ENCODE results near the gene JPT1. TPM values are rescaled to one million over a fixed set of nuclear protein-coding genes. Genes with fewer than 3 reads are reported as not detected.

The JPT1 gene
- total RNA-seq, 2 experiments from 2014 or later = 242 to 258 TPM

DNA sequence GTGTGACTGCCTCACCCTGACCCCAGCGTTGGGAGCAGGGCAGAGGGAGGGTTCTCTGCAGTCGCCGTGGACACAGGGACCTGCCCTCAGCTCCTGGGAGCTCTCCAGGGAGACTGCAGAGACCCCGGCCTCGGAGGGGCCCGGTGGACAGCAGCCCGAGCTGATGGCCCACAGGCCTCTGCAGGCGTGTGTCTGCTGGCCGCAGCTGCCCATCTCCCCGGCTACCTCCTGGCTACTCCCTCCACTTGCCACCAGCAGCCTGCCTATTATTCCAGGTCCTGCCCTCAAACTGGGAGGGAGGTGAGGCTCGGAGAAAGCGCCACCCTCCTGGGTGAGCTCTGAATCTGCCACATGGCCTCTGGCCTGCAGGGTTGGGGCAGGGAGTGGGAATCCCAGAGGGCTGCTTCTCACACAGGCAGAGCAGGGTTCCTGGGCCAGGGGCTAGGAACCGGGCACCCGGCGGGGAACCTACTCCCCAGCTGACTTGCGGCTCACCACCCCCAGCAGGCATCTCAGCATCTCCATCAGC, 59.4 kb downstream of the JPT1 start:
- no peaks in the 10 kb centered on the region for H3K27me3 Mint-ChIP-seq (ENCODE audit: low read depth)
- no peaks in the 10 kb centered on the region for H3K36me3 Mint-ChIP-seq (ENCODE audit: low read depth)
- no peak overlapping the region for H3K4me3 Mint-ChIP-seq
- no peak overlapping the region for H3K27ac Mint-ChIP-seq
- H3K9me3 Mint-ChIP-seq = no peaks in the 10 kb centered on the region
- H3K4me1 Mint-ChIP-seq (ENCODE audit: low read depth) = peaks cover 7% of the 10 kb centered on the region
- DNase-seq = no peak
- intact Hi-C loops (cut with micrococcal nuclease) = no loop called here
- CTCF ChIA-PET = interaction anchor here (1.8 kb wide), 1 partner anchor 11 kb away, joined by 5 read pairs; no protein-coding TSS in a partner anchor

DNA sequence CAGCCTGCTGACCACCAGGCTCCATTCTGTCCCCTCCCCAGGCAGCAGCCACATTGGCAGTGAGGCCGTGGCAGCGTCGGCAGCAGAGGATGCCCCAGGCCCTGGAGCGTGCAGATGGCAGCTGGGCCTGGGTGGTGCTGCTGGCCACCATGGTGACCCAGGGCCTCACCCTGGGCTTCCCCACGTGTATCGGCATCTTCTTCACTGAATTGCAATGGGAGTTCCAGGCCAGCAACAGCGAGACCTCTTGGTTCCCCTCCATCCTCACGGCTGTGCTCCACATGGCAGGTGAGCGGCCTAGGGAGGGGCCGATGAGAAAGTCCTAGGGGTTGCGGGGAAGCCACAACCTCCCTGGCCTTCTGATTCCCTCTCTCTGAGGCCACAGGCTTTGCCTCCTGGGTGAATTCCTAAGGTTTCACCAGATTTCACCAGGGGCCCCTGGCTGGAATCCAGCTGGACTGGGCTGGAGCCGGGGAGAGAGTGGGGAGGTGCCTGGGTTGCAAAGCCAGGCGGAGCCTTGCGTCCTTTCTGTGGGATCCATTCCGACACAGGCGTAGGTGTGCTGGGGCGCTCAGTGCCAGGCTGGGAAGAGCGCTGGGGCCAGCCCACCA, 60.7 kb downstream of the JPT1 start:
- intact Hi-C loops (cut with micrococcal nuclease) = no loop called here
- DNase-seq = no peak
- CTCF ChIA-PET = no interaction called here

DNA sequence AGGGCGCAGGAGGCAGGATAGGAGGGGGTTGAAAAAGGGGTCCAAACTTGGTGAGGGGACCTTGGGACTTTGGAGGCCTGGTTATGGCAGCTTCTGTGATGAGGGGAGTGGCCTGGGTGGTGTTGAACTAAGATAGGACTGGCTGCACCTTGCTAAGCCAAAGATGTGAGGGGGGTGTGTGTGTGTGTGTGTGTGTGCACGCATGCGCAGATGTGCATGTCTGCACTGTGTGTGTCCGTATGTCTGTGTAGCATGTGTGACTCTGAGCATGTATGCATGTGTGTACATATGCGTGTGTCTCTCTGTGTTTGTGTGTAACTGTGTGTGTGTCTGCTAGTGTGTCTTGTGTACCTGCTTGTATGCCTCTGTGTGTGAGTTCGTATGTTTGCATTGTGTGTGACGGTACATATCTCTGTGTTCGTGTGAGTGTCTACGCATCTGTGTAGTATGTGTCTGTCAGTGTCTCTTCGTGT, 62.4 kb downstream of the JPT1 start:
- H3K4me3 Mint-ChIP-seq = no peak overlapping the region
- no peaks in the 10 kb centered on the region for H3K27me3 Mint-ChIP-seq (ENCODE audit: low read depth)
- no peak overlapping the region for H3K27ac Mint-ChIP-seq
- H3K36me3 Mint-ChIP-seq (ENCODE audit: low read depth) = no peaks in the 10 kb centered on the region
- DNase-seq = no peak
- peaks cover 27% of the 10 kb centered on the region for H3K4me1 Mint-ChIP-seq (ENCODE audit: low read depth)
- CTCF ChIA-PET = no interaction called here
- intact Hi-C loops (cut with micrococcal nuclease) = no loop called here
- no peaks in the 10 kb centered on the region for H3K9me3 Mint-ChIP-seq

More for the DNA sequence above, 60.7 kb downstream of the JPT1 start:
- H3K9me3 Mint-ChIP-seq = no peaks in the 10 kb centered on the region
- H3K27ac Mint-ChIP-seq = no peak overlapping the region
- H3K27me3 Mint-ChIP-seq (ENCODE audit: low read depth) = no peaks in the 10 kb centered on the region
- no peak overlapping the region for H3K4me3 Mint-ChIP-seq
- peaks cover 20% of the 10 kb centered on the region for H3K4me1 Mint-ChIP-seq (ENCODE audit: low read depth)
- H3K36me3 Mint-ChIP-seq (ENCODE audit: low read depth) = no peaks in the 10 kb centered on the region

DNA sequence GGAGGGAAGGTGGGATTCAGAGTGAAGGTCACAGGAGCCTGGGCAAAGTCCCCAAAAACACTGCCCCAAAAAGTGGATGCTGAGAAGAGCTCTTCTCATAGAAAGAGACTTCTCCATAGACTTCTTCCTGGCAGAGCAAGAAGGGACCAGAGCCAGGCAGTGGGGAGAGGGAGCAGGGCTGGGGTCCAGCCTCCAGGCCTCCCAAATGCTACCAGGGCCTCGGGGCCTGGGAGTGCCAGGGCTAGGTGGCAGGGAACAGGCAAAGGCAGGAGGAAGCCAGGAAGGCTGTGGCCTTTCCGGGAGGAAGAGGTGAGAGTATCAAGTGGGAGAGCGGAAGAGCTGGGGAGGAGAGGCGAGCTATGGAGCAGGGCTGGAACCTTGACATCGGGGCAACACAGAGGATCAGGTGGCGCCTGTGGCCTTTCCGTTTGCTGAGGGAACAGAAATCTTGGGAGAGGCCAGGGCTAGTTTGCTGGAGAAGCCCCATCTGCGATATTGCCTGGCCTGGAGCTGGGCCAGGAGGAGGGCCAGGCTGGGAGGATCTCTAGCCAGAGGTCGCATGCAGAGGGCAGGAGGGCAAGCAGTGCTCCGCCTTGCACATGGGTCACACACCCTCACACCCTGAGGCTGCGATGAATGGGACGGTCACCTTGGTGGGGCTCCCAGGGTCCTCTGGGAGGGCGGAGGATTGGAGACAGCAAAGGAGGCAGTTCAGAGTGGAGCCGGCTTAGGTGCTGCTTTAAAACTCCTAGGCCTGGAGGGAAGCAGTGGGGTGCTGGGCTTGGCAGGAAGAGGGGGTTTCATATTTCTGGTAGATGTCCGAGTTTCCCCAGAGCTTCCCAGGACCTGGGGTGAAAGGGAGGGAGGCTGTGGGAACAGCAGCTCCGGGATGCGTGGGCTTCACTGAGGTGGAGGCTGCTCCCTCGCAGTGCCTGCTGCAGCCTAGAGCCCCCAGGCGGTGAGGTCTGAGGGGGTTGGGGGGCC, 63.1 kb downstream of the JPT1 start:
- no peaks in the 10 kb centered on the region for H3K36me3 Mint-ChIP-seq (ENCODE audit: low read depth)
- H3K9me3 Mint-ChIP-seq = no peaks in the 10 kb centered on the region
- CTCF ChIA-PET = interaction anchor here (0.7 to 1.1 kb wide), 3 partner anchors 25 to 133 kb away, joined by 3 to 5 read pairs (median 5); no protein-coding TSS in a partner anchor
- H3K27me3 Mint-ChIP-seq (ENCODE audit: low read depth) = no peaks in the 10 kb centered on the region
- no peak overlapping the region for H3K4me3 Mint-ChIP-seq
- intact Hi-C loops (cut with micrococcal nuclease) = no loop called here
- DNase-seq = no peak
- H3K4me1 Mint-ChIP-seq (ENCODE audit: low read depth) = peaks cover 31% of the 10 kb centered on the region
- no peak overlapping the region for H3K27ac Mint-ChIP-seq

DNA sequence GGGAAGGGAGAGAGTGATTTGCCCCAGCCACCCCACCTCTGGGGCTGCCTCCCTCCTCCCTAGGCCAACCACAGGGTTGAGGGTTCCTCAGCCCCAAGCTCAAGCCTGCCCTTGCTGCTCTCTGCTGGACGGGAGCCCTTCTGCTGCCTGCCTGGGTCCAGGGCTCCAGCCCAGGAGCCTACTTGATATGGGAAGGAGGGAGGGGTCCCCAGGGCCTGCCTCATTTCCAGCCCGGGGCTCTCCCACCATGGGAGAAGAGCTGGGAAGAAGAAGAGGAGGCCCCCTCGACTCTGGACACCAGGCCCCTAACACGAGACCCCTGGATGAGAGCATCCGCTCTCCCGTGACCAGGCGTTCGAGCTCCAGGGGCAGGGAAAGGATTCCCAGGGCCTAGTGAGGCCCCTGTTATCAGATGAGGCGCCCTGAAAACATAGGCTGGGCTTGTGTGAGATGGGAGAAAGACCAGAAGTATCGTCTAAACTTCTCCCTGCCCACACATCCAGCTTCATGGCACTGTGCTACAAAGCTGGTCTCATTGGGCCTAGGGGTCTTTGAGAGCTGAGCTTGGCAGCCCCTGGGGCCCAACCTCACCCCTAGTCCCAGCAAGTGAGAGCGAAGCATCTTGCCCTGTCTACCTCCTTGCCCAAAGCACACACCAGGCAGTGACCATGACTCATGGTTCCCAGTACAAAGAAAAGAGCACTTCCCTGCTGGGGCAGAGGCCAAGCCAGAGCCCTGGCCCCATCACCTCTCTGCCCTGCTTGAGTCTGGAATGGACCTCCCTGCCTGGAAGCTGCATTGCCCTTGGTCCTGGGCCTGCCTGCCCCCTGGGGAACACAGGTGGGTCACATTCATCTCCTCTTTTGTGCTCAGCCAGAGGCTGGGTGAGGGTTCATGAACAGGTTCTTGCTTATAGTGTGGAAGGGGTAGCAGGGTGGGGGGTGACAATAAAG, 65.6 kb downstream of the JPT1 start:
- H3K27me3 Mint-ChIP-seq (ENCODE audit: low read depth) = no peaks in the 10 kb centered on the region
- H3K4me1 Mint-ChIP-seq (ENCODE audit: low read depth) = peaks cover 43% of the 10 kb centered on the region
- CTCF ChIA-PET = interaction anchor here (0.6 to 1.9 kb wide), 8 partner anchors 12 to 127 kb away, joined by 3 to 8 read pairs (median 4); no protein-coding TSS in a partner anchor
- intact Hi-C loops (cut with micrococcal nuclease) = loop anchor here (2.0 to 5.0 kb wide), 3 partner anchors 20 to 126 kb away; partner anchors contain the start of genes ARMC7, ATP5PD and KCTD2
- peak; percentile 37 for DNase-seq
- H3K27ac Mint-ChIP-seq = no peak overlapping the region
- peak overlapping the region; percentile 70 for H3K4me3 Mint-ChIP-seq
- no peaks in the 10 kb centered on the region for H3K36me3 Mint-ChIP-seq (ENCODE audit: low read depth)
- no peaks in the 10 kb centered on the region for H3K9me3 Mint-ChIP-seq

DNA sequence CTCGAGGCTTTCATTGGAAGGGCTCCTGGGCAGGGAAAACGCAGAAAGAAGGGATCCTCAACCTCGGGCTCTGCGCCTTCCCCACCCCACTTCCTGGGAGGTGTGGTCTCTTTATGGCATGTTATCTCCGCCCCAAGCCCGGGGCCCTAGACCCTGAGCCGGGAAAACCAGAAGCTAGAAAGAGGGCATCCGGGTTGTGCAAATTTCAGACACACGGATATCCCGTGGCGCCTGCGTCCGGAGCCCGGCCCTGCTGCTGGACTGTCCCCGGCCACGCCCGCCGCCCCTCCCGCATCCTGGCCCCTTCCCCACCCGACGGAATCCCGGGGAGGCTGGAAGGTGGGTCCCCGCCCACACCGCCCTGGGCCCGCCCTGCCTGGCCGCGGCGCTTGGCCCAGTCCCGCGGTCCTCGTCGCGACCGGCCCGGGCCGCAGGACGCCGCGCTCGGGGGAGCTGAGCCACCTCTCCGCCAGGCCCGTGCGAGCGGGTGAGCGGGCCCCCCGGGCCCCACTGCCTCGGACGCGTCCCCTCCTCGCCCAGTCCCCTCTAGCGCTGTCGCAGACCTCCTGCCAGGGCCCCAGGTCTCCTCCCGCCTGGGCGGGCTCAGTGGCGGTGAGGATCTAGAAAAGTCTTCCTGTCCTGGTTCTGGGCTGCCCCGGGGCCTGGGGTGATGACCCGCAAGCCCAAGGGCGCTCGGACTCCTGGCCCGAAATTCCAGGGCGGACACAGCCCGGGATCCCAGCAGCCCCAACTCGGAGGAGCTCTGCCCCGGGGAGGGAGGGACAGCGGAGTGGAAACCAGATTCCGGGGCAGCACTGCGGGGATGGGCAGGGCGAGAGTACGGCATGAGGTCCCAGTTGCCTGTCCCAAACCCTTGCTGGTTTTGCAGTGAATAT, 66.5 kb downstream of the JPT1 start, which contains the start of gene SLC16A5:
Gene SLC16A5 (plus strand): TSS at position 397 of the 896 bp plus-strand sequence. CDS start 5,683 bp downstream, outside the sequence.
- Mint-ChIP-seq H3K27me3 (ENCODE audit: low read depth) (no peaks in the 10 kb centered on the region), H3K27ac (peak within 1 kb of the TSS; percentile 56), H3K36me3 (ENCODE audit: low read depth) (no peaks in the 10 kb centered on the region), H3K9me3 (no peaks in the 10 kb centered on the region), H3K4me3 (peak within 1 kb of the TSS; percentile 70), H3K4me1 (ENCODE audit: low read depth) (peaks cover 44% of the 10 kb centered on the region)
- DNase-seq = peak; percentile 58
- intact Hi-C loops (cut with micrococcal nuclease) = loop anchor here (2.0 to 5.0 kb wide), 3 partner anchors 21 to 126 kb away; partner anchors contain the start of genes ARMC7, ATP5PD and KCTD2
- CTCF ChIA-PET = interaction anchor here (0.6 to 1.9 kb wide), 7 partner anchors 11 to 126 kb away, joined by 3 to 8 read pairs (median 5); no protein-coding TSS in a partner anchor

DNA sequence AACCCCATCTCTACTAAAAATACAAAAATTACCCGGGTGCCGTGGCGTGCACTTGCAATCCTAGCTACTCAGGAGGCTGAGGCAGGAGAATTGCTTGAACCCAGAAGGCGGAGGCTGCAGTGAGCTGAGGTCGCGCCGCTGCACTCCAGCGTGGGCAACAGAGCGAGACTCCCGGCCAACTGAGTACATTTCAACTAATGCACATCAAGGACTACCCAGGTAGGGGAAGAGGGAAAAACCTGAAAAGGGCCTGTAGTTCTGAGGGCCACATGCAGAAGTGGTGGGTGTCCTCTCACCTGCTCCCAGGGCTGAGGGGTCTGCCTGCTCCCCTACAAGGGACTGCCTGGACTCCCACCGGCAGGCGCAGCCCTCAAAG, 67.1 kb downstream of the JPT1 start:
- H3K4me1 Mint-ChIP-seq (ENCODE audit: low read depth) = peaks cover 42% of the 10 kb centered on the region
- DNase-seq = no peak
- no peaks in the 10 kb centered on the region for H3K9me3 Mint-ChIP-seq
- no peaks in the 10 kb centered on the region for H3K36me3 Mint-ChIP-seq (ENCODE audit: low read depth)
- no peaks in the 10 kb centered on the region for H3K27me3 Mint-ChIP-seq (ENCODE audit: low read depth)
- H3K27ac Mint-ChIP-seq = no peak overlapping the region
- CTCF ChIA-PET = interaction anchor here (1.7 kb wide), 1 partner anchor 27 kb away, joined by 8 read pairs; no protein-coding TSS in a partner anchor
- H3K4me3 Mint-ChIP-seq = peak overlapping the region; percentile 62
- intact Hi-C loops (cut with micrococcal nuclease) = loop anchor here (5.0 kb wide), 2 partner anchors 40 to 125 kb away; partner anchors contain the start of genes ATP5PD and KCTD2

DNA sequence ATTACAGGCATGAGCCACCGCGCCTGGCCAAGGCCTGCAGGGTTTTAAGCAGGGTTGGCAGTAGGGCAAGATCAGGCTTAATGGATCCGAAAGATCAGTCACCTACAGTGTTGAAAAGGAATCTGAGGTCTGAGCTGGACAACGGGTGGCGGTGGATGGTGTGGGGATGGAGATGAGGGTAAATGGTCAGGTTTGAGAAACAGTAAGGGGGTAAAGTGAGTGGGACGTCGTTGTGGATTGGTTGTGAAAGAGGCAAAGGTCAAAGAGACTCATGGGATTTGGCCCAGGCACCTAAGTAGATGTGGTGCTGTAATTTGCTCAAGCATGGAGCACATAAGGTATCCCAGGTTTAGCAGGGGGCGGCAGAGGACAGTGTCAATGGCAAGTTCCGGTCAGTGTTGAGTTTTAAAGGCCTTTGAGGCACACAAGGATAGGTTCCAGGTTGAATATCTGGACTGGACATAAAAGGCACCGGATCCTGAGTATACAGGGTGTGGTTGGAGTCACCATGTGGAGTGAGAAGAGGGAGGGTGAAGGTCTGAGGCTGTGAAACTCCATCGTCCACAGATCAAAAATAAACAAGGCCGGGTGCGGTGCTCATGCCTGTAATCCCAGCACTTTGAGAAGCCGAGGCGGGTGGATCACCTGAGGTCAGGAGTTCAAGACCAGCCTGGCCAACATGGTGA, 67.7 kb downstream of the JPT1 start:
- peaks cover 42% of the 10 kb centered on the region for H3K4me1 Mint-ChIP-seq (ENCODE audit: low read depth)
- H3K27me3 Mint-ChIP-seq (ENCODE audit: low read depth) = no peaks in the 10 kb centered on the region
- H3K36me3 Mint-ChIP-seq (ENCODE audit: low read depth) = no peaks in the 10 kb centered on the region
- H3K27ac Mint-ChIP-seq = no peak overlapping the region
- no peaks in the 10 kb centered on the region for H3K9me3 Mint-ChIP-seq
- CTCF ChIA-PET = no interaction called here
- H3K4me3 Mint-ChIP-seq = peak overlapping the region; percentile 10
- intact Hi-C loops (cut with micrococcal nuclease) = loop anchor here (5.0 kb wide), 2 partner anchors 39 to 124 kb away; partner anchors contain the start of genes ATP5PD and KCTD2
- DNase-seq = no peak
